Skeletal muscle tissue (tissue), 4 donors: ENCODE results near the gene TBX6. TPM values are rescaled to one million over a fixed set of nuclear protein-coding genes. Genes with fewer than 3 reads are reported as not detected.

Experiments used
- H3K27ac ChIP-seq: one replicate; pipeline ENCODE4 v1.7.0; 2013; ENCODE audit warnings: mild to moderate bottlenecking, low read depth, low read length, inconsistent platforms
- H3K27me3 ChIP-seq, 3 donors: one replicate each; pipeline ENCODE4 v1.7.0; 2013; ENCODE audit warnings: low read length in 3 of 3; ENCODE audit not compliant: control insufficient read depth in 3 of 3, insufficient read depth in 3 of 3
- H3K36me3 ChIP-seq, 3 donors: one replicate each; pipeline ENCODE4 v1.7.0; 2013; ENCODE audit warnings: low read length in 3 of 3; ENCODE audit not compliant: control insufficient read depth in 3 of 3, insufficient read depth in 3 of 3
- H3K4me1 ChIP-seq, 3 donors: one replicate each; pipeline ENCODE4 v1.7.0; 2013; ENCODE audit warnings: low read length in 3 of 3, mild to moderate bottlenecking in 3 of 3; ENCODE audit not compliant: control insufficient read depth in 3 of 3, insufficient read depth in 3 of 3
- H3K4me3 ChIP-seq, 3 donors: one replicate each; pipeline ENCODE4 v1.7.0; 2013; ENCODE audit warnings: low read length in 3 of 3
- H3K9ac ChIP-seq, 3 donors: one replicate each; pipeline ENCODE4 v1.7.0; 2013; ENCODE audit warnings: low read length in 3 of 3, mild to moderate bottlenecking in 3 of 3, moderate library complexity in 2 of 3, low read depth in 1 of 3
- H3K9me3 ChIP-seq, 3 donors: one replicate each; pipeline ENCODE4 v1.7.0; 2013; ENCODE audit warnings: low read length in 3 of 3; ENCODE audit not compliant: control insufficient read depth in 3 of 3
- total RNA-seq: library from RNA; depleted of rRNA; stranded (reverse); fragments of >200 nt; gene quantifications from one replicate; pipeline ENCODE4 v1.2.3, GENCODE V29; 2014
- donor health status: Osteomylitis.

TBX6 gene
- total RNA-seq, 1 donor from 2014 or later: not detected

DNA sequence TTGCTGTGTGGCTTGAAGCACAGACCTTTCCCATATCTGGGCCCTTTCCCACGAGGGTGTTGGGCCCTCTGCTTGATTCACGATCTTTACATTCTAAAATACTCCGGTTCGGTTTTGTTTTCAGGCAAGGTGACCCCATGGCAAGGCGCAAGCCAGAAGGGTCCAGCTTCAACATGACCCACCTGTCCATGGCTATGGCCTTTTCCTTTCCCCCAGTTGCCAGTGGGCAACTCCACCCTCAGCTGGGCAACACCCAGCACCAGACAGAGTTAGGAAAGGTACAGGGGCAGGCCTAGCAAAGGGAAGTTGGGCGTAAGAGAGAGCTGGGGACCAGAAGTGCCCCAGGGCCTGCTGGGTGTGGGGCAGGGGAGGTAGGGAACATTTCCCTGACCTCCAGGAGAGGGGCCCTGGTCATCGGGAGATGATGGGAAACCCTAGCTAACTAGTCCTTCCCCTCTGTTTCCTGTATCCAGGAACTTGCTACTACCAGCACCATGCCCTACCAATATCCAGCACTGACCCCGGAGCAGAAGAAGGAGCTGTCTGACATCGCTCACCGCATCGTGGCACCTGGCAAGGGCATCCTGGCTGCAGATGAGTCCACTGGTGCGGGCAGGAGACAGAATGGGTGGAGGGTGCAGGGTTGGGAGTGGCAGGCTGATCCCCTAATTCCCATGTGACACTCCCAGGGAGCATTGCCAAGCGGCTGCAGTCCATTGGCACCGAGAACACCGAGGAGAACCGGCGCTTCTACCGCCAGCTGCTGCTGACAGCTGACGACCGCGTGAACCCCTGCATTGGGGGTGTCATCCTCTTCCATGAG is 24.8 kb downstream of the TBX6 start:
- peaks cover 56 to 61% (median 60%) of the 10 kb centered on the region in 3 donors for H3K36me3 ChIP-seq
- H3K4me3 ChIP-seq: peak overlapping the region; percentile 95 to 99 (median 98)
- H3K9ac ChIP-seq: peak overlapping the region; percentile 97 to 100 (median 98)
- no peaks in the 10 kb centered on the region for H3K9me3 ChIP-seq
- no peaks in the 10 kb centered on the region for H3K27me3 ChIP-seq
- peak overlapping the region; percentile 99 for H3K27ac ChIP-seq
- peaks cover 54 to 74% (median 60%) of the 10 kb centered on the region in 3 donors for H3K4me1 ChIP-seq

DNA sequence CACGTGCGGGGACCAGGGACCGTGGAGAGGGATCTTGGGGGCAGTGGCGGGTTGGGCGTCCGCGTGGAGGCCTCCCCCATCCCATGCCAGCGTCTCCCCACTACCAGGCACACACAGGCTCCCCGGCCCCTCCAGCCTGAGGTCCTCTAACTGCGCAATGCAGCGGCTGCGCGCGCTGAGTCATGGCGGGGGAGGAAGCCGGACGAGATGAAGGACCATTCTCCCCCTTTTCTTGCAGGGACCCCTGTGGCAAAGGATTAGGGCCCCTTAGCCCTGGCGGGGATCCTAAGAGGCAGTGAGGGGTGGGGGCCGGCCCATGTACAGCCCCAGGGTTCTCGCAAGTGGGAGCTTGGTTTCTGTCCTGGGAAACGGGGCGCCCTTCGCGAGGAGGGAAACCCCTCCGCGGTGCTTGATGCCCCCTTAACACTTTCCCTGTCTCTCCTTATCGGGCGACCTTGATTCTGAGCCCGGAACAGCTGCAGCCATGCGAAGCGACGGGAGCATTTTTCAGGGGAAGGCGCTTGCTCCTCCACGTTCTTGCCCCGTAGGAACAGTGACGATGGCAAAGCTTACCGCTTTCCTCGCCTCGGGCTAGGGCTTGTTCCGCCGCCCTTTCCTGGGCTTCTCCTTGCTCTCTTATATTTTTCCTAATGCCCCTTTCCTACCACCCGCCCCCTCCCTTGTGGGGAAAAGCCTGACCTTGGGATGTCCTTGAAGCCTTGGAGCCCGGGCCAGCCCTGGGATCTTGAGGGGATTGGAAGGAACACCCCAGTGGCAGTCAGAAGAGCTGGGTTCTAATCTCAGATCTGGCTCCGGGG is 25.6 kb downstream of the TBX6 start:
- Histone ChIP-seq H3K4me1 (peaks cover 58 to 76% (median 65%) of the 10 kb centered on the region in 3 donors), H3K36me3 (peaks cover 49 to 56% (median 53%) of the 10 kb centered on the region in 3 donors), H3K27ac (peak overlapping the region; percentile 99), H3K9me3 (no peaks in the 10 kb centered on the region), H3K4me3 (peak overlapping the region; percentile 95 to 99 (median 98)), H3K9ac (peak overlapping the region; percentile 97 to 100 (median 98)), H3K27me3 (no peaks in the 10 kb centered on the region)

DNA sequence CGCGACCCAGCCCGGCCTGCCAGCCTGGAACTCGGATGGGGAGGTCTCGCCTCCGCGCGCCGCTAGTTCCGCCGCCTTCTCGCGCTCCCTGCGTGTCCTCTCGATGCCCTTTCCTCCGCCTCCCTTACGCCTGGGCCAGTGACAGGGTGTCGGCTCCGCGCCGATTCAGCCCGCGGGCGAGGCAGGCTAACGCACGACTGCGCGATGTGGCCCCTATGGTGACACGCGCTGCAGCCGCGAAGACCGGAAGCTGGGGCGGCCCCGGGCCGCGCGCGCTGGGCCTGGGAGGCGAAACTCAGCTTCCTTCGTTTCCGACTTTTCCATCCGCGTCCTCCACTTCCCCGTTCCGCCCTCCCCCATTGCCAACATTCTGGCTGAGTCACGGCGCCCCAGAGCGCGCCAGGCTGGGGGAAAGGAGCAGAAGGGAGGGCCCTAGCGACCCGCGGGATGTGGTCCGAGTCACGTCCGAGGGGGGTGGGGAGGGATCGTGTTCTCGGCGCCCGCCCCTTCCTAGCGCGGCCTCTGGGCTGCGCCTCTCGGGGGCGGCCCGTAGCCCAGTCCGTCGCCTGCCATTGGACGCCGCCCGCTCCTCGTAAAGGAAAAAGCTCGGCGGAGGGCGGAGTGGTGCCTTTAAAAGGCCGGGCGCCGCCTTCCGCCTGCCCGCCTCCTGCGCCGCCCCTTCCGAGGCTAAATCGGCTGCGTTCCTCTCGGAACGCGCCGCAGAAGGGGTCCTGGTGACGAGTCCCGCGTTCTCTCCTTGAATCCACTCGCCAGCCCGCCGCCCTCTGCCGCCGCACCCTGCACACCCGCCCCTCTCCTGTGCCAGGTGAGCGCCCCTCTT is 26.4 kb downstream of the TBX6 start, which contains the start of gene ALDOA:
ALDOA (plus strand) TSS at position 659 of the 841 bp plus-strand sequence. CDS start 1,138 bp downstream, outside the sequence.
- Histone ChIP-seq H3K27me3 (no peaks in the 10 kb centered on the region), H3K9ac (peak within 1 kb of the TSS; percentile 98 to 100 (median 98)), H3K27ac (peak within 1 kb of the TSS; percentile 99), H3K36me3 (peaks cover 41 to 48% (median 45%) of the 10 kb centered on the region in 3 donors), H3K4me3 (peak within 1 kb of the TSS; percentile 95 to 99 (median 98)), H3K4me1 (peaks cover 63 to 77% (median 70%) of the 10 kb centered on the region in 3 donors), H3K9me3 (no peaks in the 10 kb centered on the region)

DNA sequence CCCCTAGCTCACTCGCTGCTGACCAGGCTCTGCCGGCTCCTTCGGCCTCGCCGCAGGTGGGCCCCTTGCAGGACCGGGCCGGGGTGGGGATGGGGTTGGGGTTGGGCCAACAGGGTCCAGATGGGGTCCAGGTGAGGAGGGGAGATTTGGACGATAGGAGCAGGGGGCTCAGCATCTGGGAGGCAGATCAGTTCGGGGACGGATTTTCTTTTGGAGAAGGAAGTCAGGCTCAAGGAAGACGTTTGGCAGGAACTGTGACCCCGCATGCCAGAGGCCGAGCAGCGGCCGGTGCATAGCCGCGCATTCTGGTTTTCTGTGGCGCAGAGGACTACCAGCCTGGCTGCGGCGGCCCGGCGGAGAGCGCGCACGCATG is 27.0 kb downstream of the TBX6 start:
- H3K9me3 ChIP-seq: no peaks in the 10 kb centered on the region
- peak overlapping the region; percentile 95 to 100 (median 98) for H3K9ac ChIP-seq
- H3K4me1 ChIP-seq: peaks cover 61 to 77% (median 66%) of the 10 kb centered on the region in 3 donors
- peak overlapping the region; percentile 99 for H3K27ac ChIP-seq
- H3K4me3 ChIP-seq: peak overlapping the region; percentile 91 to 99 (median 98)
- H3K36me3 ChIP-seq: peaks cover 35 to 42% (median 39%) of the 10 kb centered on the region in 3 donors
- no peaks in the 10 kb centered on the region for H3K27me3 ChIP-seq

DNA sequence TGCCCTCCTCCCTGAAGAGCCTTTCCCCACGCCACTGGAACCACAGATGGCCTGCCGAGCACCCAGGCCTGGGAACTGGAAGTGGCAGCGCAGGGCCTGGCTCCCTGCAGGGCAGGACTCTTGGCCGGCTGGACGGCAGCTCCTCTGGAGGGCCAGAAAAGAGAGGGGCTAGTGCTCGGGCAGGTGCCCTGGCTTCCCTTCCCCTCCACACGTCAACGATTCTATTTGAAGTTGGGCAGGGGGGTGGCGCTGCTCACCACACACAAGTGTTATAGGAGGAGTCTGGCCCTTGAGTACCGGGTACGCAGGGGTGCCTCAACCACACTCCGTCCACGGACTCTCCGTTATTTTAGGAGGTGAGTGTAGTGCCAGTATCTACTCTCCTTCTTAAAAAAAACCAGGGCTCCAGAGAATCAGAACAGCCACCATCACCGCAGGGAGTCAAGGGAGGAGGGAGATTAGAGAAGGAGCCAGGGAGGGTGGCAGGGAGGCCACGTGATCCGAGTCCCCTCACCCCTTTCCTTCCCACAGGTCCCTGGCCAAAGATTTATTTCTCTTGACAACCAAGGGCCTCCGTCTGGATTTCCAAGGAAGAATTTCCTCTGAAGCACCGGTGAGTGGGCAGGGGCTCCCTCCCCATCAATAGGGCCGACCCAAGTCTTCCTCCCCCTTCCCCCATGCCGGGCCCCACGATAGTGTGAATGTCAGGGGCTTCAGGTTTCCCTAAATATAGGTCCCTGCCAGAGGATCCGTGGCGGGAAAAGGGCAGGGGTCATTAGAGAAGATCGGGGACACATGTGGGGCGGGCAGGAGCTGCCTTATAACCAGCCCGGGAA is 27.6 kb downstream of the TBX6 start:
- peaks cover 29 to 36% (median 33%) of the 10 kb centered on the region in 3 donors for H3K36me3 ChIP-seq
- H3K27me3 ChIP-seq: no peaks in the 10 kb centered on the region
- H3K4me1 ChIP-seq: peaks cover 58 to 74% (median 60%) of the 10 kb centered on the region in 3 donors
- peak overlapping the region; percentile 91 to 99 (median 98) for H3K4me3 ChIP-seq
- no peaks in the 10 kb centered on the region for H3K9me3 ChIP-seq
- H3K9ac ChIP-seq: peak overlapping the region; percentile 95 to 100 (median 98)
- peak overlapping the region; percentile 99 for H3K27ac ChIP-seq

DNA sequence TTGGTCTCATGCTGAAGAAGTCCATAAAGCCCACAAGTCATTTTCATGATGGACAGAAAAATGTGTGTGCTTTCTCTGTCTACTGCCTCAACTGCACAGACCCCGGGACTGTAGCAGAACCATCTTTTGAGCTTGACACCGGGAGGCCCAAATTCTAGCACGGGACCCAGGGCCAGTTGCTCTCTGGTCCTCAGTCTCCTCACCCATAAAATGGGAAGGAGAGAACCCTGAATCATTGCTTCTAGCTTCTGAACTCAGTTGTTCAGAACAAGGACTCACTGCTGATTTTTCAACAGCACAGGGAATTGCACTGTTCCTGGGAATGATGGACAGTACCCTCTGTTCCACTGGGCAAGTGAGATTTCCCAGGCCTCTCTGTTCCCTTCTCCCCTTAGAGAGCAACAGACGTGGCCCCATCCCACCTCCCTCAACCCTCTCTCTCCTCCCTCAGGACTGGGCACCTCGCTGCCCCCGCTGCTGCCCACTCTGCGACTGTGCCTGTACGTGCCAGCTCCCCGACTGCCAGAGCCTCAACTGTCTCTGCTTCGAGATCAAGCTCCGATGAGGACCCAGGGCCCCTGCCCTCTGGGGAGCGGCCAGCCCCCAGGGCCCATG is 28.3 kb downstream of the TBX6 start:
- Histone ChIP-seq H3K36me3 (peaks cover 21 to 29% (median 26%) of the 10 kb centered on the region in 3 donors), H3K9ac (peak overlapping the region; percentile 95 to 100 (median 98)), H3K4me1 (peaks cover 55 to 72% (median 56%) of the 10 kb centered on the region in 3 donors), H3K9me3 (no peaks in the 10 kb centered on the region), H3K27me3 (no peaks in the 10 kb centered on the region), H3K27ac (peak overlapping the region; percentile 99), H3K4me3 (peak overlapping the region; percentile 91 to 99 (median 98))

DNA sequence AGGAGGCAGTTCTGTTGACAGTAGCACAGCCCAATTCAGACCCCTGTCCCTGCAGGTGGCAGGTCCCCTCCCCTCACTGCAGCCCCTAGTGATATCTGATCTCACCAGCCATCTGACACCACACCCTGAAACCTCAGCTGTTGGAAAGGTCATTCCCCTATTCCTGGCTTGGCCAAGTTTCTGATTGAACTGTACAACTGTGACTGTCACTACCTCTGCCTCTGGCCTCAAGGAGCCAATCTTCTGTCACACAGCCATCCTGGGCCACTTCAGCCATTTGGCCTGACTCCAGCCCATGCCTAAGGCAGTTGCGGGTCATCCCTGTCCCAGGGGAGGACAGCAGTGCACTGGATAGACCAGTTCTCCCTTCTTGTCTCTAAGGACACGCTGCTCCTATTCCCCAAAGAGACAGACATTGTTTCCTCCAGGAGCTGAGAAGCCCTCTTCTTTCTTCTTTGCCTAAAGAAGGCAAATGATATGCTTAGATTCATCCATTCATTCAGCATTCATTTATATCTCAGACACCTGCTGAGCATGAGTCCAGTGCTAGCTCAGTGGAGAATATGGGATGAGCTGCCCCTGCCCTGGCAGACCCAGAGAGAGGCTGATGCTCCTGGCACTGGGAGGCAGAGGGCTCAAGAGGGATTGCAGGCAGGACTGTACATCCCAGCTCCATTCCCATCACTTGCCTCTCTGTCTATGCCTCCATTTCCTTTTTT is 30.7 kb downstream of the TBX6 start:
- H3K4me3 ChIP-seq: peak overlapping the region; percentile 22 to 55 (median 27)
- peak overlapping the region; percentile 94 for H3K27ac ChIP-seq
- H3K4me1 ChIP-seq: peaks cover 40 to 68% (median 40%) of the 10 kb centered on the region in 3 donors
- H3K9me3 ChIP-seq: no peaks in the 10 kb centered on the region
- H3K27me3 ChIP-seq: no peaks in the 10 kb centered on the region
- peak overlapping the region; percentile 58 to 70 (median 60) for H3K9ac ChIP-seq
- peaks cover 1 to 8% (median 4%) of the 10 kb centered on the region in 3 donors for H3K36me3 ChIP-seq

DNA sequence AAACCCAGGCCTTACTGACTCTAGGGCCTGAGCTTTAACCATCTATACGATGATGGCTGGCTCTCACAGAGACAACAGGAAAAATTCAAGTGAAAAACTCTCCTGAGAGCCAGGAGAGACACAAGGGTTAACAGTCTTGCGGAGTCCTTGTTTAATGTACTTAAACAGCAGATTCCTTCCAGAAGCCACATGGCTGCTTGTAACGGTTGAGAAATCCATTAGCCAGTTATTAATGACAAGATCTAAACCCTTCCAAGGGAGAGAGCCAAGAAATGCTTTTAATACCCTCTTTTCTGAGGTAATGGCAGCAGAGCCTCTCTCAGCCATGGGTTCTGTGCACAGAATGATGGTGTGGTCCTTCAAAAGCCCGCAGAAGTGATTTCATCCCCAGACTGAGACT is 31.4 kb downstream of the TBX6 start:
- H3K27ac ChIP-seq: peak overlapping the region; percentile 94
- no peaks in the 10 kb centered on the region for H3K27me3 ChIP-seq
- H3K9ac ChIP-seq: peak overlapping the region; percentile 33 to 60 (median 58)
- H3K36me3 ChIP-seq: peaks cover 0 to 5% (median 0%) of the 10 kb centered on the region in 3 donors
- peak overlapping the region in 1 of 3 donors; percentile 55 for H3K4me3 ChIP-seq
- H3K9me3 ChIP-seq: no peaks in the 10 kb centered on the region
- H3K4me1 ChIP-seq: peaks cover 40 to 68% (median 40%) of the 10 kb centered on the region in 3 donors
